HUES64 (cell line): ENCODE measurements around the gene LGR6.
"Not testable (repeated sequence)": the region's sequence is repeated elsewhere in the genome, so short reads cannot be mapped to it uniquely, and the experiment has no call there.

ENCODE experiments used
- H3K27ac ChIP-seq: 2 replicates; pipeline ENCODE4 v1.7.0; 2013; ENCODE audit warnings: low read depth, low read length, inconsistent platforms
- H3K27me3 ChIP-seq: 2 replicates; pipeline ENCODE4 v1.6.1; 2013; ENCODE audit warnings: mild to moderate bottlenecking, low read length; ENCODE audit not compliant: insufficient read depth
- H3K36me3 ChIP-seq: 2 replicates; pipeline ENCODE4 v1.6.1; 2013; ENCODE audit warnings: mild to moderate bottlenecking, low read length; ENCODE audit not compliant: insufficient read depth
- H3K4me1 ChIP-seq: 2 replicates; pipeline ENCODE4 v1.6.1; 2013; ENCODE audit warnings: mild to moderate bottlenecking, low read length, moderate library complexity; ENCODE audit not compliant: insufficient read depth
- H3K4me3 ChIP-seq: 2 replicates; pipeline ENCODE4 v1.5.1; 2013; ENCODE audit warnings: mild to moderate bottlenecking, low read length, moderate library complexity
- H3K9ac ChIP-seq: 2 replicates; pipeline ENCODE4 v1.6.1; 2013; ENCODE audit warnings: mild to moderate bottlenecking, low read depth, low read length
- H3K9me3 ChIP-seq: 2 replicates; pipeline ENCODE4 v1.6.1; 2013; ENCODE audit warnings: low read depth, low read length; ENCODE audit not compliant: insufficient read depth
- WGBS: fragments of 150-250, 120-280 bp; methylation state at CpG from one replicate; pipeline ENCODE4 v1.1.7; 2013; ENCODE audit warnings: missing lambda C conversion rate; 5-methylcytosine and 5-hydroxymethylcytosine counted together

LGR6 gene

GRCh38 chr1:202248861-202249260, 55.3 kb downstream of the LGR6 start:
- H3K27ac ChIP-seq: no peak overlapping the region
- no peak overlapping the region for H3K9ac ChIP-seq
- no peaks in the 10 kb centered on the region for H3K4me1 ChIP-seq
- no peaks in the 10 kb centered on the region for H3K36me3 ChIP-seq
- 95% methylated on average over 6 of the region's 6 CpGs for WGBS
- H3K27me3 ChIP-seq: no peaks in the 10 kb centered on the region
- no peak overlapping the region for H3K4me3 ChIP-seq
- no peaks in the 10 kb centered on the region for H3K9me3 ChIP-seq

DNA sequence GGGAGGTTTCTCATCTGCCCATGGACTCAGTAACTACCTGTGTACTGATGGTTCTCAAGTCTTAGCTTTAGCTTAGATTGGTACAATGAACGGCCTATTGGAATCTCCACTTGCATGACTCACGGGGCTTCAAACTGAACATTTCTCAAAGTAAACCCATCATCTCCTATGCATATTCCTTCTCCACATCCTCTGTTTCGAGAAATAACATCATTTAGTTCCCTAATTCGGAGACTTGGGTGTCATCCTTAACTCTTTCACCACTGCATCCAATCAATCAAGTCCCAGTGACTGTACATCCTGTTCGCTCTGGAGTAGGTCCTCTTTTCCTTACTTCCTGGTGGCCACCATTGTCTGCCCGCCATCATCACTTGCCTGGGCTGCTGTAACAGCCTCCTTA, 55.8 kb downstream of the LGR6 start:
- no peaks in the 10 kb centered on the region for H3K36me3 ChIP-seq
- whole genome bisulfite sequencing: 89% methylated on average over 6 of the region's 6 CpGs
- no peak overlapping the region for H3K4me3 ChIP-seq
- no peak overlapping the region for H3K27ac ChIP-seq
- no peak overlapping the region for H3K9ac ChIP-seq
- no peaks in the 10 kb centered on the region for H3K27me3 ChIP-seq
- no peaks in the 10 kb centered on the region for H3K4me1 ChIP-seq
- no peaks in the 10 kb centered on the region for H3K9me3 ChIP-seq

DNA sequence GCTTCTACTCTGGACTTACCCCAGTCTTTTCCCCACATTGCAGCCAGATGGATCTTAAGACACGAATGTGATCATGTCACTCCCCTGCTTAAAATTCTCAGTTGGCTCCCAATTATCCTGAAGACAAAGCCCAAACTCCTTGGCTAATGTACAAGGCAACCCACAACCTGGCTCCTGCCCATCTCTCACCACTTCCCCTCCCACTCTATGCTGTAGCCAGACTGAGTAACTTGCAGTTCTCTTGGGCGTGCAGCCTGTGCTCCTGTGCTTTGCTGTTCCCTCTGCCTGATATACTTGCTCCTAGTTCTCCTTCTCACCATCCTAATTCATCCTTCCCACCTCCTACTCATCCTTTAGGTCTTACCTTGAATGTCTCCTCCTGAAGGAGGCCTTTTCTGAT, 56.2 kb downstream of the LGR6 start:
- H3K4me3 ChIP-seq: no peak overlapping the region
- 94% methylated on average over 2 of the region's 2 CpGs for WGBS
- no peaks in the 10 kb centered on the region for H3K4me1 ChIP-seq
- H3K27ac ChIP-seq: no peak overlapping the region
- no peak overlapping the region for H3K9ac ChIP-seq
- H3K36me3 ChIP-seq: no peaks in the 10 kb centered on the region
- no peaks in the 10 kb centered on the region for H3K27me3 ChIP-seq
- no peaks in the 10 kb centered on the region for H3K9me3 ChIP-seq

DNA sequence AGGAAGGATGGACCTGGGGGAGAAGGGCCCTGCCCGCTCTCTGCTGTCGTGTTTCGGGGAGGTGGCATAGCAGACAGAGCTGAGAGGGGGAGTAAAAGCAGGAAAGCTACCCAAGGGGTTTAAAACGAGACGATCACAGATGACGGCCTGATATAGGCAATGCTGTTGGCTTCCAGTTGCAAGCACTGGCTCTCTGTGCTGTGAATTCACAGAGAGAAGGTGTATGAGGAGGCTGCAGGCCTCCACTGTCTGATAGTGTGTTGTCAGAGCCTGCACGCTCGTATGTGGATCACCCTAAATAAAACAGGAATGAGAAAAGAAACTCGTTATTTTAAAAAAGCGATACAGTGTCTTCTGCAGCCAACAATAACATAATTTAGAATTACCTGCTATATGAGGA, 57.4 kb downstream of the LGR6 start:
- H3K4me1 ChIP-seq: no peaks in the 10 kb centered on the region
- no peak overlapping the region for H3K27ac ChIP-seq

DNA sequence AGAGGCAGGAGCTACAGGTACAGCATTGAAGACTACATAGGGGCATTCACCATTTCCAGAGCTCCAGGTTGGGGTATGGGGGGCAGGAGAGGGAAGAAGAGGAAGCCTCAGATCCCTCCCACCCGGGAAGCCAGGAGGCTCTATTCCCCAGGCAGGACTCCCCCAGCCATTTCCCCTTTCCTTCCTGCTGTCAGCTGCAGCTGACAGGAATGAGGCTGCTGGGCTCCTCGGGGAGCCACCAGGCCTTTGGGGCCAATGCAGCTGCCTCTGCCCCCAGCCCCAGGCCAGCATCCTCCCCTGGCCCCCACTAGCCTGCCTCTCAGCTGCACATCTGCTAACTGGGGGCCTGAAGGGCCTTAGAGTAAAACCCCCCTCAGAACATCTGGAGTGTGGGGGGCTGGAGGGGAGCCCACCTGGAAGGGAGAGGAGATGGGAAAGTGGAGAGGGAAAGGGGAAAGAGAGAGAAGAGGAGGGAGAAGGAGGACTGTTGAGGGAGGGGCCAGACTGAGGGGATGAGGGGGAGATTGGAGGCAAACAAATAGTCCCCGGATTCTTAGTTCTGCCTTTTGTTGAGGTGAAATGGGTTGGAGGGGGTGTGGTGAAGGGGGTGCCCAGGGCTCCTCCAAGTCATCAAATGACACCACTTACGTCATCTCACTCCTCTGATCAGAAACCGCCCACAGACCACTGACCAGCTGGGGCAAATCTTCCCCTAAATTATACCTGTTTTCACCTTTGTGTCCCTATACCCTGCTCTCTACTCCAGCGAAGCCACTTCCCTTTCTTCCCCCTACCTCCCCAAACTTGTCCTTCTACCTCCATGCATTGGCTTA, 58.0 kb downstream of the LGR6 start:
- no peak overlapping the region for H3K4me3 ChIP-seq
- no peaks in the 10 kb centered on the region for H3K4me1 ChIP-seq
- H3K9me3 ChIP-seq: no peaks in the 10 kb centered on the region
- no peak overlapping the region for H3K27ac ChIP-seq
- no peak overlapping the region for H3K9ac ChIP-seq
- WGBS: 74% methylated on average over 6 of the region's 6 CpGs
- H3K27me3 ChIP-seq: no peaks in the 10 kb centered on the region
- H3K36me3 ChIP-seq: no peaks in the 10 kb centered on the region

More for the DNA sequence above, 57.4 kb downstream of the LGR6 start:
- WGBS: 93% methylated on average over 9 of the region's 10 CpGs
- Histone ChIP-seq H3K36me3 (no peaks in the 10 kb centered on the region), H3K9ac (no peak overlapping the region), H3K4me3 (no peak overlapping the region), H3K27me3 (no peaks in the 10 kb centered on the region), H3K9me3 (no peaks in the 10 kb centered on the region)

DNA sequence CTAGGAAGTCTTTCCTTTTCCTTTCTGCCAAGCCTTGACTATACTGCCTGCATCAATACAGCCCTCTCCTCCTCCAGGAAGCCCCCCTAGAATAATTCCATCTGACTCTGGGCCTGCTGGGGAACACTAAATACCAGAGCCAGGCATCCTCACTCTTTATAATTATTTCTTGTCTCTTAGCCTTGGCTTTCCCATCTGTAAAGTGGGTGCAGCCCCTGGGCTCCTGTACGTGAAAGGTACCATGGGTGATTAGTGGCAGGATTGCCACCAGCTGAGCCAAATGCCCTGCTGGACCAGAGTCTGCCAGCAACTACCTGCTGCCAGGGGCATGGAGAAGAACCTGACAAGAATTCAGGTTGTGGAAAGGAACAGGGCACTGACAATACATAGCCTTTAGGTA, 58.7 kb downstream of the LGR6 start:
- Histone ChIP-seq H3K36me3 (no peaks in the 10 kb centered on the region), H3K27ac (no peak overlapping the region), H3K4me3 (no peak overlapping the region), H3K4me1 (no peaks in the 10 kb centered on the region), H3K9ac (no peak overlapping the region), H3K9me3 (no peaks in the 10 kb centered on the region), H3K27me3 (no peaks in the 10 kb centered on the region)
- 92% methylated on average over 1 of the region's 1 CpG for WGBS

DNA sequence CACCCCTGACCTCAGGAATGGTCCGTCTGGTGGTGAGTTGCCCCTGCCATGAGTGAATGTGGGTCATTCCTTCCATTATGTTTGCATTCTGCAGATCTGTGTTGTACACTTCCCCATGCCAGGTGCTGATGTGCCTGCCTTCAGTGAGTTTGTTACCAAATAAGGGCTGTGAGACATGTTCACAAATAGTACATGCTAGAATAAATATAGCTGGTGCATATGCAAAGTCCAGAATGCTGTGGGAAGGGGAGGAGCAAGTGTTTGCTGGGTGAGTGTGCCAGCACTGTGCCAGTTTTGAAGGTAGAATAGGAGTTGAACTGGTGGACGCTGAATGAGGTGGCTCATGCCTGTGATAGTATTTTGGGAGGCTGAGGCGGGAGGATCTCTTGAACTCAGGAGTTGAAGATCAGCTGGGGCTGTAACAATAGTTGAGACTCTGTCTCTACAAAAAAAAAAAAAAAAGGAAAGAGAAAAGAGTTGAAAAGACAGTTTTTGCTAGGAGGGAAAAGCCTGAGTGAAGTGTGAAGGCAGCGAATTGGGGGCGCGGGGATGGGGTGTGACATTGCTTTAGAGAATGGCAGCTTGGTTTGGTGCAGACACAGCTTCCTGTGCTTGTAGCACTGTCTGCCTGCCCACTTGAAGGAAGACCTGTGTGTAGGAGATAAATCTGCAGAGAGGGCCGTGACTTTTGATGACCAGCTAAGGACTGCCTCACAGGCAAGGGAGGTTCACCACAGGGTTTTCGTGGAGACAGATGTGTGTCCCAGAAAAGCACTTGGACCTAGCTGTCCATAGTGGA, 61.1 kb downstream of the LGR6 start:
- no peak overlapping the region for H3K27ac ChIP-seq
- H3K9ac ChIP-seq: no peak overlapping the region
- no peaks in the 10 kb centered on the region for H3K27me3 ChIP-seq
- no peak overlapping the region for H3K4me3 ChIP-seq
- H3K4me1 ChIP-seq: no peaks in the 10 kb centered on the region
- no peaks in the 10 kb centered on the region for H3K9me3 ChIP-seq
- H3K36me3 ChIP-seq: no peaks in the 10 kb centered on the region
- 90% methylated on average over 8 of the region's 8 CpGs for WGBS

DNA sequence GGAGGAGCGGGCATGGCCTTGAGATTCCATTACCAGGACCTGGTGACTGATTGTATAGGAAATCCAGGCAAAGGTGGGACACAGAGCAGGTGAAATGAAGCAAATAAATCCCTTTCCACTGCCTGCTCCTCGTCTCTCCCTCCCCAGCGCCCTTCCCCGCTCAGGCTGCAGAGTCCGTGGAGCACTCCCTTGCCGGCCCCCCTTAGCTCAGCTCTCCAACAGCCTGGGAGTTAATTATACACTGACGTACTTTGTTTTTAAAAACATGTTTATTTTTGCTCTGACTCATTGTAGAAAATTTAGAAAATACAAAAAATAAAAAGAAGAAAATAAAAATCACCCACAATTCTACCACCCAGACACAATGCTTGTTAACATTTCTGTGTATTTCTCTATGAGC, 61.7 kb downstream of the LGR6 start:
- WGBS: 81% methylated on average over 6 of the region's 7 CpGs
- H3K4me1 ChIP-seq: no peaks in the 10 kb centered on the region
- no peaks in the 10 kb centered on the region for H3K27me3 ChIP-seq
- no peak overlapping the region for H3K4me3 ChIP-seq
- H3K36me3 ChIP-seq: no peaks in the 10 kb centered on the region
- H3K9ac ChIP-seq: no peak overlapping the region
- H3K27ac ChIP-seq: no peak overlapping the region
- no peaks in the 10 kb centered on the region for H3K9me3 ChIP-seq

- no peak overlapping the region for H3K27ac ChIP-seq
- H3K4me1 ChIP-seq: 0 out of 2 replicates have a peak, but pooled peaks cover 3% of the 10 kb centered on the region
- H3K36me3 ChIP-seq: no peaks in the 10 kb centered on the region
- WGBS: 85% methylated on average over 7 of the region's 7 CpGs
- H3K9me3 ChIP-seq: no peaks in the 10 kb centered on the region
- no peak overlapping the region for H3K9ac ChIP-seq
- H3K27me3 ChIP-seq: no peaks in the 10 kb centered on the region
- H3K4me3 ChIP-seq: no peak overlapping the region
Measured at GRCh38 chr1:202259705-202260104, 66.1 kb downstream of the LGR6 start.

DNA sequence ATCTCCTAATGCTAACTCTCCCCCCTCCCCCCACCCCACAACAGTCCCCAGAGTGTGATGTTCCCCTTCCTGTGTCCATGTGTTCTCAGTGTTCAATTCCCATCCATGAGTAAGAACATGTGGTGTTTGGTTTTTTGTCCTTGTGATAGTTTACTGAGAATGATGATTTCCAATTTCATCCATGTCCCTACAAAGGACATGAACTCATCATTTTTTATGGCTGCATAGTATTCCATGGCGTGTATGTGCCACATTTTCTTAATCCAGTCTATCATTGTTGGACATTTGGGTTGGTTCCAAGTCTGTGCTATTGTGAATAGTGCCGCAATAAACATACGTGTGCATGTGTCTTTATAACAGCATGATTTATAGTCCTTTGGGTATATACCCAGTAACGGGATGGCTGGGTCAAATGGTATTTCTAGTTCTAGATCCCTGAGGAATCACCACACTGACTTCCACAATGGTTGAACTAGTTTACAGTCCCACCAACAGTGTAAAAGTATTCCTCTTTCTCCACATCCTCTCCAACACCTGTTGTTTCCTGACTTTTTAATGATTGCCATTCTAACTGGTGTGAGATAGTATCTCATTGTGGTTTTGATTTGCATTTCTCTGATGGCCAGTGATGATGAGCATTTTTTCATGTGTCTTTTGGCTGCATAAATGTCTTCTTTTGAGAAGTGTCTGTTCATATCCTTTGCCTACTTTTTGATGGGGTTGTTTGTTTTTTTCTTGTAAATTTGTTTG, 67.8 kb downstream of the LGR6 start:
- H3K4me1 ChIP-seq, H3K4me3 ChIP-seq, H3K27ac ChIP-seq, H3K27me3 ChIP-seq, H3K36me3 ChIP-seq, H3K9ac ChIP-seq, H3K9me3 ChIP-seq: not testable (repeated sequence)
- no CpG with 5 or more reads among the region's 4 CpGs for WGBS

DNA sequence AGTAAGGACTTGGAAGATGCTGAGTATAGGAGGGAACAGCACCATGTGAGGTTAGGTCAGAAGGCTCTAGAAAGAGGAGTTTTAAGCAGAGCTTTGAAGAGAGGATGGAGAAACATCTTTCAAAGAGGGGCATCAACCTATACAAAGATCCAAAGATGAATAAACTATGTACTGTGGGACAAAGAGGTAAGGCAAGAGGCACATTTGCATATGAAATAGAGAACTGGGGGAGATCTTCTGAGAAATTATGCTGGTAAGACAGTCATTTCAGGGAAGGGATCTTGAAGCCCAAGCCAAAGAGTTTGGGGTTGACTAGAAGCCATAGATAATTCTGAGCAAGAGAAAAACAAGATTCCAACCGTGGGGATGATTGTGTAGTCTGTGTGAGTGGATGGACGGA, 70.0 kb downstream of the LGR6 start:
- Histone ChIP-seq H3K27me3 (no peaks in the 10 kb centered on the region; the same call in 1 of the 2 replicates), H3K4me3 (no peak overlapping the region), H3K4me1 (0 out of 2 replicates have a peak, but pooled peaks cover 3% of the 10 kb centered on the region), H3K9me3 (no peaks in the 10 kb centered on the region), H3K27ac (no peak overlapping the region), H3K36me3 (no peaks in the 10 kb centered on the region), H3K9ac (no peak overlapping the region)
- WGBS: 58% methylated on average over 2 of the region's 2 CpGs
